Muscle layer of duodenum (tissue), 2 donors: ENCODE data around the gene CEBPZOS.

Experiments
- H3K27ac ChIP-seq: one replicate; pipeline ENCODE4 v1.7.0; 2013; ENCODE audit warnings: mild to moderate bottlenecking, low read length
- H3K27me3 ChIP-seq: one replicate; pipeline ENCODE4 v1.7.0; 2013; ENCODE audit warnings: low read depth, mild to moderate bottlenecking, control low read depth, low read length
- H3K36me3 ChIP-seq, 2 donors: one replicate each; pipeline ENCODE4 v1.7.0; 2013; ENCODE audit warnings: low read length in 2 of 2, control low read depth in 1 of 2, mild to moderate bottlenecking in 1 of 2; ENCODE audit not compliant: insufficient read depth in 2 of 2, control insufficient read depth in 1 of 2
- H3K4me1 ChIP-seq, 2 donors: one replicate each; pipeline ENCODE4 v1.7.0; 2013; ENCODE audit warnings: low read length in 2 of 2, mild to moderate bottlenecking in 2 of 2, control low read depth in 1 of 2, moderate library complexity in 1 of 2; ENCODE audit not compliant: insufficient read depth in 2 of 2, control insufficient read depth in 1 of 2
- H3K4me3 ChIP-seq, 2 donors: one replicate each; pipeline ENCODE4 v1.7.0; 2013; ENCODE audit warnings: low read length in 2 of 2, low read depth in 1 of 2, mild to moderate bottlenecking in 1 of 2
- H3K9me3 ChIP-seq, 2 donors: one replicate each; pipeline ENCODE4 v1.7.0; 2013; ENCODE audit warnings: low read length in 2 of 2, control low read depth in 1 of 2, mild to moderate bottlenecking in 1 of 2; ENCODE audit not compliant: control insufficient read depth in 1 of 2
- donor health status: healthy.

CEBPZOS gene

DNA sequence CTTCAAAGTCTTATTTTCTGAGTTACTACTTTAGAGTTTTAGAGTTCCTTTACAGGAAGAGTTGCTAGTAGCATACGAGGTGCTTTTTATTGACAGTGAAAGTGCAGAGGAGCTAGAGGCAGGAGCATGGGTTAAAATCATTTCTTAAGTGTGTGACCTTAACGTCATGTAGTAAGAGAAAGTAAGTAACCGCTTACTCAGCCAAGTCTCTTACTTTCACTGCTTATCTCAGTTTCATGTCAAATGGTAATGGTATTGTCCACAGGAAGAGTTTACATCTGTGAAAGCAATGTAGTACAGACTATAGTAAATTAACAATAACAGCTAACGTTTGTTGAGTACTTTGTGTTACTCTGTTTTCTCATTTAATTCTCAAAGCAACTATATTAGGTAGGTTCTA is 47.7 kb downstream of the CEBPZOS start:
- Histone ChIP-seq H3K4me3 (no peak overlapping the region), H3K27ac (no peak overlapping the region), H3K4me1 (no peaks in the 10 kb centered on the region), H3K27me3 (no peaks in the 10 kb centered on the region), H3K36me3 (peaks cover 44 to 55% of the 10 kb centered on the region in 2 donors), H3K9me3 (no peaks in the 10 kb centered on the region)

DNA sequence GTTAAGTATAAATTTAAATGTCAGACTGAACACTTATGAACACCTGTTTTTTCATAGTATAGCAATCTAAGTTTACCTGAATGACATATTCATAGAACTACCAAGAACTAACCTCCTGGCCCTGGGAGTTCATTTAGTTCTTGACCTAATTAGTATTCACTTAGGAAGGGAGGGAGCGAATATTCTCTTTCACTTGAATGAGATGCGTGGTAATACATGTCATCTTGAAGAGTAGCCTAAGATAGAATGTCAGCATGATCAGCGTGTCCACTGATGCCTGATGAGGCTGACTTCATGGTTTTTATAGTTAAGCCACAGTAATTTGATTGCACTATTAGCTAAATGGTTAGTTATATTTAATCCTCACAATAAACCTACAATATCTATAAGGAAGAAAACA is 48.5 kb downstream of the CEBPZOS start:
- Histone ChIP-seq H3K27me3 (no peaks in the 10 kb centered on the region), H3K4me3 (no peak overlapping the region), H3K4me1 (no peaks in the 10 kb centered on the region), H3K27ac (no peak overlapping the region), H3K36me3 (peaks cover 40 to 60% of the 10 kb centered on the region in 2 donors), H3K9me3 (no peaks in the 10 kb centered on the region)

DNA sequence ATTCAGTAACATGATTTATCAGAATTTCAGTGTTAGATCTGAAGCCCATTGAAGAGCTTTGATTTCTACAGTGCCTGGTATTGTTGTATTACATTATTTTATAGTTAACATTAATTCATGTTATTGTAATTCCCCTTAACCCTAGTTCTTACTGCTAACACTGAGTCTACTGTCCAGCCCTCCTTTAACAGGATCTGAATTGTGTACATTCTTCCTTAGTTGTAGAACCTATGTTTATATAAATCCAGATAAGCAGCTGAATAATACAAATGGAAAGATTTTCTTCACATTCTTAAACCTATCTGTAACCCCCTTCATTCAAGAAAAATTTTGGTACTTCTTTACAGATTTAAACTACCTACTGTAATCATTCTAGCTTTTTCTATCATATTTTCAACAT is 49.9 kb downstream of the CEBPZOS start:
- Histone ChIP-seq H3K27ac (no peak overlapping the region), H3K27me3 (no peaks in the 10 kb centered on the region), H3K4me1 (no peaks in the 10 kb centered on the region), H3K9me3 (no peaks in the 10 kb centered on the region), H3K36me3 (peaks cover 38 to 64% of the 10 kb centered on the region in 2 donors), H3K4me3 (no peak overlapping the region)

DNA sequence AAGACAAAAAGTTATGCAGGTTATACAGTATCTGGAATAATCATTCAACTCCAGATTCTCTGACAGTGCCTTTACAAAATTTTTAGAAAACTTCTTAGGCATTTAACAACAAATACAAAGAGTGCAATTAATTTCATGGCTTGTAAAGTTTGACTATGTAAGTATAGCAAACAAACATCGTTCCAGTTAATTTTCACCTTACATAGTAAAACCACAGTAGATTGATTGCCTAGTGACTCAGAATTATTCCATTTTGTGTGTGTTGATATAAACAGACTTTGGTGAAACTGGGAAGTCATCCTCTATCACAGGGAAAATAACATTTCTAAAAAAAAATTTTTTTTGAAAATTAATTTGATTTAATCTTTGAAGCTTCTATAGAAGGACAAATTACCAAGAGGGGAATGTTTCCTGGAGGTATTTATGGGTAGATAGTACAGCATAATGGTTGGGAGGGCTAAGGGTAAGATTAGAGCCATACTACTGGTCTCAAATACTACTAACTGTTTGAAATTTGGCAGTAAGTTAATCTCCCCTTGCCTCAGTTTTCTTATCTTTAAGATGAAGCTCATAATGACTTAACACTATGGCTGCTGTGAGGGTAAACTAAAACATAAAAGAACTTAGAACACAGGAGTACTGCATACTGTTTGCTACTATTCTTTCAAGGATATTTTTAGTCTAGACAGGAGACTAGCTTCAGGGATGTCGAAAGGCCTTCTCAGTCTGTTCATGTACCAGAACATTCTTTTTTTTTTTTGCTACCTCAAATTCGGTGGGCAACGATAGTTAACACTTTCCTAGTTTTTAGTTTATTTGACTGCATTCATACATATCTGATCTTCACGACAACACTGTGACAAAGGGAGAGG is 54.8 kb downstream of the CEBPZOS start:
- no peaks in the 10 kb centered on the region for H3K27me3 ChIP-seq
- H3K9me3 ChIP-seq: no peaks in the 10 kb centered on the region
- no peak overlapping the region for H3K4me3 ChIP-seq
- H3K27ac ChIP-seq: no peak overlapping the region
- H3K4me1 ChIP-seq: no peaks in the 10 kb centered on the region
- peaks cover 49 to 68% of the 10 kb centered on the region in 2 donors for H3K36me3 ChIP-seq
